Measurements from ENCODE around the gene ST6GAL1.
"Not testable (repeated sequence)": the region's sequence is repeated elsewhere in the genome, so short reads cannot be mapped to it uniquely, and the experiment has no call there.

ST6GAL1 gene

GRCh38 chr3:186949281-186949982 lies 19.1 kb downstream of the ST6GAL1 start:
- Histone ChIP-seq H3K36me3 (no peaks in the 10 kb centered on the region), H3K9me3 (no peaks in the 10 kb centered on the region), H3K4me3 (no peak overlapping the region), H3K4me1 (peaks cover 0 to 72% (median 27%) of the 10 kb centered on the region in 4 donors), H3K27me3 (no peaks in the 10 kb centered on the region), H3K27ac (peak overlapping the region; percentile 66 to 69)
- no peak for DNase-seq
- TF ChIP-seq CTCF (IDR thresholded peaks at IDR 0.05) = no peak
- intact Hi-C loops (cut with DNase I; ENCODE audit: low total_unique reads) = no loop called here

GRCh38 chr3:186950402-186951093 lies 20.2 kb downstream of the ST6GAL1 start:
- no peak for DNase-seq
- Histone ChIP-seq H3K9me3 (no peaks in the 10 kb centered on the region), H3K4me3 (no peak overlapping the region), H3K27me3 (no peaks in the 10 kb centered on the region), H3K27ac (peak overlapping the region; percentile 66 to 69), H3K4me1 (peaks cover 0 to 64% (median 27%) of the 10 kb centered on the region in 4 donors), H3K36me3 (no peaks in the 10 kb centered on the region)
- no peak for TF ChIP-seq CTCF (IDR thresholded peaks at IDR 0.05)
- intact Hi-C loops (cut with DNase I; ENCODE audit: low total_unique reads) = no loop called here

DNA sequence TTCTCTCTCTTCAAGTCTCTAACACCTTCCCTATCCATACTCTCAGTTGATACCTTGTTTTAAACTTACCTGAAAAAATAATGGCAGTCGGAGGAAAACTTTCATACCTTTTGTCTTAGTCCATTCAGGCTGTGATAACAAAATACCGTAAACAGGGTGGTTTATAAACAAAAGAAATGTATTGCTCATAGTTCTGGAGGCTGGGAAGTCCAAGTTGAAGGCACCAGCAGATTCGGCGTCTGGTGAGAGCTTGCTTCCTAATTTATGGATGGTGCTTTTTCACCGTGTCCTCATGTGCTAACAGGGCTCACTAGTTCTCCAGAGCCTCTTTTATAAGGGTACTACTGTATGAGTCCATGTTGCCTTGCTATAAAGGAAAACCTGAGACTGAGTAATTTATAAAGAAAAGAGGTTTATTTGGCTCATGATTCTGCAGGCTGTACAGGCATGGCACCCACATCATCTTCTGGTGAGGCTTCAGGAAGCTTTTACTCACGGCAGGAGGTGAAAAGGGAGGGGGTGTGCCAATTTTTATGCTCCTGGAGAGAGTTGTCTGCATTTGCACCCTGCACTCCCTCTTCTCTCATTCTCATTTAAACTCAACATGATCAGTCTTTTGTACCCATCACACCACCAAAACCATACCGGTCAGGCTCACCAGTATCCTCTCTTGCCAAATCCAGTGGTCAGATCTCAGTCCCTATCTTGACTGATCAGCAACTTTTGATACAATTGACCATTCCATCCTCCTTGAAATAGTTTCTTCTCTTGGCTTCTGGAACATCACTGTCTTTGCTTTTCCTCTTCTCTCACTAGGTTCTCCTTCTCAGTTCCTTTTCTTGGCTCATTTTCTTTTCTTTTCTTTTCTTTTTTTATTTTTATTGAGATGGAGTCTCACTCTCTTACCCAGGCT lies 21.6 kb downstream of the ST6GAL1 start:
- no peaks in the 10 kb centered on the region for H3K36me3 ChIP-seq
- no peaks in the 10 kb centered on the region for H3K27me3 ChIP-seq
- H3K27ac ChIP-seq = peak overlapping the region; percentile 50 to 58
- peaks cover 0 to 70% (median 36%) of the 10 kb centered on the region in 4 donors for H3K4me1 ChIP-seq
- no peak overlapping the region for H3K4me3 ChIP-seq
- no peak for TF ChIP-seq CTCF (IDR thresholded peaks at IDR 0.05)
- DNase-seq = no peak
- H3K9me3 ChIP-seq = no peaks in the 10 kb centered on the region
- intact Hi-C loops (cut with DNase I; ENCODE audit: low total_unique reads) = no loop called here

DNA sequence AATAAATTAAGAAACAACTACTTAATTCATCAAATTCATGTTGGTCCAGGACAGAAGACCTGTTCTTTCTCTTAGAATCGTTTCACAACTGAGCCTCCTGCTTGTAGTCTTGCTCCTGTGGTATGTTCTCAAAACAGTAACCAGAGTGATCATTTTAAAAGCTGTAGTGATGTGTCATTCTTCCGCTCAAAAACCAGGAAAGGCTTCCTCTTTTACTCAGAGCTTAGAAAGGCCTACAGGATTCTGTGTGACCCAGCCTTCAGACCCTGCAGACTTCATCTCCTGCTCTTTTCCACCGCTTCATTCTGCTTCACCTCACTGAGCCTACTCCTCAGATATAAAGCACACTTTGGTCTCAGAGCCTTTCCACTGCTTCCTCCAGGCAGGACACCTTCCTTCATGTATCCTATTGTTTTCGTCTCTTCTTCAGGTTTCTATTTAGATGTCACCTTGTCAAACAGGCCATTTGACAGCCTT lies 22.7 kb downstream of the ST6GAL1 start:
- peak overlapping the region; percentile 50 to 58 for H3K27ac ChIP-seq

DNA sequence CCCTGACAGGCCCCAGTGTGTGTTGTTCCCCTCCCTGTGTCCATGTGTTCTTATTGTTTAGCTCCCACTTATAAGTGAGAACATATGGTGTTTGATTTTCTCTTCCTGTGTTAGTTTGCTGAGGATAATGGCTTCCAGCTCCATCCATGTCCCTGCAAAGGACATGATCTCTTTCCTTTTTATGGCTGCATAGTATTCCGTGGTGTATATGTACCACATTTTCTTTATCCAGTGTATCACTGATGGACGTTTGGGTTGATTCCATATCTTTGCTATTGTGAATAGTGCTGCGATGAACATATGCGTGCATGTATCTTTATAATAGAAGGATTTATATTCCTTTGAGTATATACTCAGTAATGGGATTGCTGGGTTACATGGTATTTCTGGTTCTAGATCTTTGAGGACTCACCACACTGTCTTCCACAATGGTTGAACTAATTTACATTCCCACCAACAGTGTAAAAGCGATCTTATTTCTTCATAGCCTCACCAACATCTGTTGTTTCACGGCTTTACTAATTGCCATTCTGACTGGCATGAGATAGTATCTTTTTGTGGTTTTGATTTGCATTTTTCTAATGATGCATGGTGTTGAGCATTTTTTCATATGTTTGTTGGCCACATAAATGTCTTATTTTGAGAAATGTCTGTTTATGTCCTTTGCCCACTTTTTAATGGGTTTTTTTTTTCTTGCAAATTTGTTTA lies 23.8 kb downstream of the ST6GAL1 start:
- DNase-seq = peak in 1 of 2 donors; percentile 24
- H3K4me1 ChIP-seq = peaks cover 0 to 50% (median 20%) of the 10 kb centered on the region in 4 donors
- H3K36me3 ChIP-seq; H3K27ac ChIP-seq; H3K27me3 ChIP-seq; H3K4me3 ChIP-seq; H3K9me3 ChIP-seq; intact Hi-C loops (cut with DNase I; ENCODE audit: low total_unique reads): not testable (repeated sequence)

More for the DNA sequence above, 22.7 kb downstream of the ST6GAL1 start:
- intact Hi-C loops (cut with DNase I; ENCODE audit: low total_unique reads) = no loop called here
- Histone ChIP-seq H3K27me3 (no peaks in the 10 kb centered on the region), H3K4me3 (no peak overlapping the region), H3K36me3 (no peaks in the 10 kb centered on the region), H3K9me3 (no peaks in the 10 kb centered on the region), H3K4me1 (peaks cover 0 to 61% (median 29%) of the 10 kb centered on the region in 4 donors)
- TF ChIP-seq CTCF (IDR thresholded peaks at IDR 0.05) = no peak
- no peak for DNase-seq

Data from tibial artery (tissue), 4 donors.